Measurements from ENCODE around the gene CIDEC. TPM values are rescaled to one million over a fixed set of nuclear protein-coding genes. Genes with fewer than 3 reads are reported as not detected.

The CIDEC gene
- polyA plus RNA-seq, 2 of the 4 experiments (the other 2 are of a cell fraction), result 3.3 to 6.3 TPM

- ChIA-PET CTCF (interaction anchor here (1.2 to 3.6 kb wide), 10 partner anchors 11 to 63 kb away, joined by 3 to 20 read pairs (median 5); partner anchors contain the start of genes IL17RC and IL17RE), POLR2A (interaction anchor here (0.6 to 2.3 kb wide), 8 partner anchors 9 to 926 kb away, joined by 3 to 21 read pairs (median 4); partner anchors contain the start of genes CIDEC, CRELD1 and RPUSD3)
- FAIRE-seq (no peak), ATAC-seq (peak; percentile 78 to 89), DNase-seq (ENCODE audit: low read depth in 1 of 2, low spot score in 1 of 2) (peak; percentile 87 to 93)
- Histone ChIP-seq H3K4me2 (peak within 1 kb of the TSS; percentile 79), H3K9me3 (no peaks in the 10 kb centered on the region), H3K4me3 (peak within 1 kb of the TSS; percentile 81), H3K27ac (peak within 1 kb of the TSS; percentile 94 to 98), H3K4me1 (peaks cover 46% of the 10 kb centered on the region)
- WGBS (ENCODE audit: missing lambda C conversion rate), result 1% methylated on average over 32 of the region's 62 CpGs
- TF ChIP-seq CHD2 (IDR thresholded peaks at IDR 0.05; ENCODE audit: low read length, partially characterized antibody) (no peak), ZSCAN20 (CRISPR knock-in tag; IDR thresholded peaks at IDR 0.05) (no peak), HDAC2 (IDR thresholded peaks at IDR 0.05) (peak; percentile 25; the same call in 1 of the 2 replicates), MYC (IDR thresholded peaks at IDR 0.05; ENCODE audit: borderline replicate concordance, low read length) (0 out of 2 replicates have a peak, but pooled peaks have one; percentile 60), HOXA7 (CRISPR knock-in tag; IDR thresholded peaks at IDR 0.05) (no peak), USF2 (IDR thresholded peaks at IDR 0.05) (no peak), FOSB (CRISPR knock-in tag; IDR thresholded peaks at IDR 0.05) (no peak), HMGXB4 (CRISPR knock-in tag; IDR thresholded peaks at IDR 0.05; ENCODE audit: borderline replicate concordance) (peak; percentile 89; the same call in 1 of the 2 replicates), SMC3 (IDR thresholded peaks at IDR 0.05) (no peak), RCOR1 (IDR thresholded peaks at IDR 0.05; ENCODE audit: low read depth, low read length) (no peak), MAX (IDR thresholded peaks at IDR 0.05) (peak; percentile 87), E2F6 (IDR thresholded peaks at IDR 0.05; ENCODE audit: borderline replicate concordance, low read depth) (peak; percentile 47; the same call in 1 of the 2 replicates), MAZ (IDR thresholded peaks at IDR 0.05; ENCODE audit: borderline replicate concordance, low read depth, low read length) (0 out of 2 replicates have a peak, but pooled peaks have one; percentile 37), CBX8 (IDR thresholded peaks at IDR 0.05) (no peak), RAD21 (conservative IDR thresholded peaks at IDR 0.05 in 1 of 2, IDR thresholded peaks at IDR 0.05 in 1 of 2) (peak in 1 of 2 experiments; percentile 12; a peak in 1 of 5 replicates), ESRRA (IDR thresholded peaks at IDR 0.05; ENCODE audit: borderline replicate concordance, low read length) (no peak), TFCP2L1 (CRISPR knock-in tag; IDR thresholded peaks at IDR 0.05) (0 out of 2 replicates have a peak, but pooled peaks have one; percentile 77), ATOH8 (CRISPR knock-in tag; IDR thresholded peaks at IDR 0.05; ENCODE audit: low read depth) (0 out of 2 replicates have a peak, but pooled peaks have one; percentile 35), JUN (IDR thresholded peaks at IDR 0.05) (peak in 1 of 2 experiments; percentile 96; a peak in 3 of 5 replicates), EP300 (IDR thresholded peaks at IDR 0.05) (no peak), POLR2AphosphoS2 (conservative IDR thresholded peaks at IDR 0.05; ENCODE audit: low read length) (no peak), JUNB (IDR thresholded peaks at IDR 0.05) (no peak), PHF8 (IDR thresholded peaks at IDR 0.05; ENCODE audit: borderline replicate concordance, low read depth) (peak; percentile 95), NR3C1 (IDR thresholded peaks at IDR 0.05) (no peak), FOSL2 (IDR thresholded peaks at IDR 0.05) (no peak), FOSL2 (CRISPR knock-in tag; IDR thresholded peaks at IDR 0.05) (no peak), POLR2A (IDR thresholded peaks at IDR 0.05; ENCODE audit: low read length) (peak; percentile 85), TP53 (CRISPR knock-in tag; IDR thresholded peaks at IDR 0.05) (no peak), NPAS2 (CRISPR knock-in tag; IDR thresholded peaks at IDR 0.05; ENCODE audit: borderline replicate concordance) (no peak), BCL3 (IDR thresholded peaks at IDR 0.05) (peak; percentile 55; the same call in 2 of the 3 replicates), SREBF2 (IDR thresholded peaks at IDR 0.05) (no peak), HOXB5 (CRISPR knock-in tag; IDR thresholded peaks at IDR 0.05) (no peak), ZNF302 (CRISPR knock-in tag; IDR thresholded peaks at IDR 0.05) (no peak), KDM5A (IDR thresholded peaks at IDR 0.05) (no peak), CHD4 (IDR thresholded peaks at IDR 0.05; ENCODE audit: borderline replicate concordance) (peak; percentile 94), KDM1A (IDR thresholded peaks at IDR 0.05; ENCODE audit: low read depth) (peak; percentile 57; the same call in 1 of the 2 replicates), MAFK (IDR thresholded peaks at IDR 0.05; ENCODE audit: partially characterized antibody) (no peak)
These were observed 10.4 kb upstream of the CIDEC start, which contains the start of gene JAGN1 for GRCh38 chr3:9890249-9891071. TSS of gene JAGN1 (plus strand) at chr3:9890610. CDS start at chr3:9890723, 113 bp downstream.
